ENCODE data around the gene HLCS. TPM values are rescaled to one million over a fixed set of nuclear protein-coding genes. Genes with fewer than 3 reads are reported as not detected.

The HLCS gene
- total RNA-seq, 1 donor, result 59.7 TPM

DNA sequence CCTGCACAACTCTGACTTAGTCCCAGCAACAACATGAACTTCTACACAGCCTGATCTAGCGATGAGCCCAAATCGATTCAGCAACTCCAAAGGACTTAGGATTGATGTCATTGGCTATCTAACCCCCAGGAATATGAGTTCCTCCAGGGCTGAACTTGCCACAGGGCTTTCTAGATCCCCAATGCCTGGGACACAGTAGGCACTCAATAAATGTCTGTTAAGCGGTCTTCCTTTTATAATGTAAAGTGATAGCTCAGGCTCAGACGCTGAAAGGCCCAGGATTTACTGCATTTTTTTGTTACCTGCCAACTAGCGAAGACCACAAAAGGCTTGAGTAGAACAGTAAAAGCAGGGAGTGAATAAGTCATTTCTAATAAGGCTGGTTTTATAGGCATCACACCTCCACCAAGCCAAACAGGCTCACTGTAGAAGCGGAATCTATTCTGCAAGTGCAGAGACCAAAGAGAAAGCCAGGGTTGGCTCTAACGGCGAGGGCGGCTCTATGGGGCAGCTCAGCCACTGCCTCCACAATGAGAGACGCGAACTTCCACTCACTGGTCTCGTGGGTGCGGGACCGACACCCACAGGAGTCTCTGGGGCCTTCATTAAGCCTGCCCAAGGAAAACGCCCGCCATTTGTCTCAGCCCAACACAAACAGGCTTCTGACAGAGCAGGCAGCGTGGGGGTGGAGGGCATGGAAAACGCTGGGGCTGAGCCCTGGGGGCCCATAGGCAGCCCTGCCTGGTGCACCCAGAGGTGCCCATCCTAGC is 52.0 kb downstream of the HLCS start:
- no peak overlapping the region for H2AFZ ChIP-seq (ENCODE audit: low read length)
- no peak for DNase-seq (ENCODE audit: insufficient read length, low spot score, missing footprints)
- H3K4me3 ChIP-seq (ENCODE audit: insufficient read depth, low read length), result no peak overlapping the region

DNA sequence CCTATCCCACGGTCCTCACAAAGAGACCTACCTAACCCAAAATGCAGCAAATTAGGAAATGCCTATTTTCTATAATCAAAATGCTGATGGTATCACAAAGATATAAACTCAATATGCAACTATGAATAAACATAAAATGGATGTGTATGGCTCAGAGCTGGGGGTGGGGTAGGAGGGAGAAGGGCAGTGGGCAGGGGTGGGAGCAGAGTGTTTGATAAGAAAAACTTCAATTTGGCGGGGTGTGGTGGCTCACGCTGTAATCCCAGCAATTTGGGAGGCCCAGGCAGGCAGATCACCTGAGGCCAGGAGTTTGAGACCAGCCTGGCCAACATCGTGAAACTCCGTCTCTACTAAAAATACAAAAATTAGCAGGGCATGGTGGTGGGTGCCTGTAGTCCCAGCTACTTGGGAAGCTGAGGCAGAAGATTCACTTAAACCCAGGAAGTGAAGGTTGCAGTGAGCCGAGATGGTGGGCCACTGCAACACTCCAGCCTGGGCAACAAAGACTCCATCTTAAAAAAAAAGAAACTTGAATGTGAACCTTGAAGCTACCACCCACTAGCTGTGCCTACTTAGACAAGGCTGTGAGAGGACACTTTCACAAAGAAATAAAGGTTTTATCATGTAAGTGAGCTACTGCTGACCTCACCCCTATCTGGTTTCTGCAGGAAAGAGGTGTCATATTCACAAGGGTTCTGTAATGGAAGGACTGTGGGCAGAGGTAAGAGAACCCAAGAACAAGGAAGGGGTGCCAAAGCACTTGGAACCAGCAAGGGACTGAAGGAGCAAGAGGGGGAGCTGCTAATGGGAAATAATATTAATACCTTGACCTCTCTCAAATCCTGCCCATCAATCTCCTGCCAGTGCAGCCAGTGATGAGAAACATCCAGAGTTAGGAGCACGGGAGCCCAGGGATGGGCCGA is 53.0 kb downstream of the HLCS start:
- no peak overlapping the region for H3K4me3 ChIP-seq (ENCODE audit: insufficient read depth, low read length)
- TF ChIP-seq, protein P1, sequence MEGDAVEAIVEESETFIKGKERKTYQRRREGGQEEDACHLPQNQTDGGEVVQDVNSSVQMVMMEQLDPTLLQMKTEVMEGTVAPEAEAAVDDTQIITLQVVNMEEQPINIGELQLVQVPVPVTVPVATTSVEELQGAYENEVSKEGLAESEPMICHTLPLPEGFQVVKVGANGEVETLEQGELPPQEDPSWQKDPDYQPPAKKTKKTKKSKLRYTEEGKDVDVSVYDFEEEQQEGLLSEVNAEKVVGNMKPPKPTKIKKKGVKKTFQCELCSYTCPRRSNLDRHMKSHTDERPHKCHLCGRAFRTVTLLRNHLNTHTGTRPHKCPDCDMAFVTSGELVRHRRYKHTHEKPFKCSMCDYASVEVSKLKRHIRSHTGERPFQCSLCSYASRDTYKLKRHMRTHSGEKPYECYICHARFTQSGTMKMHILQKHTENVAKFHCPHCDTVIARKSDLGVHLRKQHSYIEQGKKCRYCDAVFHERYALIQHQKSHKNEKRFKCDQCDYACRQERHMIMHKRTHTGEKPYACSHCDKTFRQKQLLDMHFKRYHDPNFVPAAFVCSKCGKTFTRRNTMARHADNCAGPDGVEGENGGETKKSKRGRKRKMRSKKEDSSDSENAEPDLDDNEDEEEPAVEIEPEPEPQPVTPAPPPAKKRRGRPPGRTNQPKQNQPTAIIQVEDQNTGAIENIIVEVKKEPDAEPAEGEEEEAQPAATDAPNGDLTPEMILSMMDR (IDR thresholded peaks at IDR 0.05; ENCODE audit: extremely low read depth, low read depth, low read length), result no peak

More for the DNA sequence above, 52.0 kb downstream of the HLCS start:
- Histone ChIP-seq H3K27me3 (ENCODE audit: insufficient read depth, low read length) (no peaks in the 10 kb centered on the region), H3K36me3 (ENCODE audit: insufficient read depth, low read length) (no peaks in the 10 kb centered on the region), H3K9me3 (ENCODE audit: low read depth, low read length) (no peaks in the 10 kb centered on the region), H3K4me1 (ENCODE audit: insufficient read depth, low read length) (peaks cover 22% of the 10 kb centered on the region), H4K20me1 (ENCODE audit: insufficient read depth, low read length) (no peaks in the 10 kb centered on the region), H3K79me2 (ENCODE audit: insufficient read depth, low read length) (peaks cover 8% of the 10 kb centered on the region), H3K4me2 (ENCODE audit: insufficient read depth, low read length) (no peak overlapping the region), H3K27ac (ENCODE audit: low read depth, low read length) (no peak overlapping the region)
- TF ChIP-seq, protein P1 (IDR thresholded peaks at IDR 0.05; ENCODE audit: extremely low read depth, low read depth, low read length), result no peak

DNA sequence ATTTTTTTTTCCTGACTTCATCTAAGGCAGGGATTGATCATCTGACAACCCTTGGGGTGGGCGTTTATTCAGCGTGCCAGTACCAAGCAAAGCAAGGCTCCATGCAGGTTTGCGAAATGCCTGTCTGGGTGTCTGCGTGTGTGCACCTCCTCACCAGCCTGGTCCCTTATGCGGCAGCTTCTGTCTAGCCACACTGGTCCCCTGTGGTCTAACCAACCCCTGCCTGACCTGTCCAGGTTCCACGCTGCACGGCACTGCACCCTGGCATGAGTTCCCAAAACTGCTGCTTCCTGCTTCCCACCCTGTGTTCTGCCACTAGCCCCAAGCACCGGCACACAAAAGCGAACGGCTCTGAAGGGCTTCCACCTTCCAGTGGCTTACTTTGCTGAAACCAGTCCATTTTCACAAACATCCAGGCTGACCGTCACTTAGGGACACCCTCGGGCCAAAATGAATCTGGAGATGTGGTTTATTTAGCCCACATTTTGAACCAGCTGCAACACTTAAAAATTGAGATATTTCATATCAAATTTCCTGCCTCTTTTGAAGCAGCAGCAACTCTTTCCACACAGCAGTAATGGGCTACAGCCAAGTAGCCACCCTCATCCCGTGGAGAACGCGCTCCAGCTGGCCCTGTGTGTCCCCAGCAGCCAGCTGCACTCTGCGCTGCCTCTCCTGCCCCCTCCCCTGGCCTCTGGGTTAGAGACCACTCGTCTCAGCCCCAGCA is 55.7 kb downstream of the HLCS start:
- H3K4me1 ChIP-seq (ENCODE audit: insufficient read depth, low read length), result peaks cover 21% of the 10 kb centered on the region
- peaks cover 13% of the 10 kb centered on the region for H3K79me2 ChIP-seq (ENCODE audit: insufficient read depth, low read length)
- DNase-seq (ENCODE audit: insufficient read length, low spot score, missing footprints), result peak; percentile 87
- TF ChIP-seq, protein P1 (IDR thresholded peaks at IDR 0.05; ENCODE audit: extremely low read depth, low read depth, low read length), result no peak
- peak overlapping the region; percentile 16 for H2AFZ ChIP-seq (ENCODE audit: low read length)
- peak overlapping the region; percentile 7 for H3K4me3 ChIP-seq (ENCODE audit: insufficient read depth, low read length)
- no peaks in the 10 kb centered on the region for H3K36me3 ChIP-seq (ENCODE audit: insufficient read depth, low read length)
- H3K4me2 ChIP-seq (ENCODE audit: insufficient read depth, low read length), result peak overlapping the region; percentile 50
- H4K20me1 ChIP-seq (ENCODE audit: insufficient read depth, low read length), result no peaks in the 10 kb centered on the region
- peak overlapping the region; percentile 99 for H3K27ac ChIP-seq (ENCODE audit: low read depth, low read length)
- H3K9me3 ChIP-seq (ENCODE audit: low read depth, low read length), result no peaks in the 10 kb centered on the region
- no peaks in the 10 kb centered on the region for H3K27me3 ChIP-seq (ENCODE audit: insufficient read depth, low read length)

More for the DNA sequence above, 53.0 kb downstream of the HLCS start:
- DNase-seq (ENCODE audit: insufficient read length, low spot score, missing footprints), result no peak
- Histone ChIP-seq H3K4me1 (ENCODE audit: insufficient read depth, low read length) (peaks cover 26% of the 10 kb centered on the region), H3K9me3 (ENCODE audit: low read depth, low read length) (no peaks in the 10 kb centered on the region), H3K4me2 (ENCODE audit: insufficient read depth, low read length) (no peak overlapping the region), H3K79me2 (ENCODE audit: insufficient read depth, low read length) (peaks cover 9% of the 10 kb centered on the region), H4K20me1 (ENCODE audit: insufficient read depth, low read length) (no peaks in the 10 kb centered on the region), H2AFZ (ENCODE audit: low read length) (no peak overlapping the region), H3K36me3 (ENCODE audit: insufficient read depth, low read length) (no peaks in the 10 kb centered on the region), H3K27me3 (ENCODE audit: insufficient read depth, low read length) (no peaks in the 10 kb centered on the region), H3K27ac (ENCODE audit: low read depth, low read length) (no peak overlapping the region)

Data from osteoblast (primary cell).